Liver (tissue), 3 donors: ENCODE measurements around the gene SLA2.

ENCODE experiments used
- CTCF ChIP-seq: fragments of 150-350 bp; IDR thresholded peaks from 2 replicates; pipeline ENCODE4 v1.5.1; 2017; ENCODE audit warnings: improper control_type of control experiment, low read depth, low read length; ENCODE audit not compliant: missing input control
- GABPA ChIP-seq, 2 donors: IDR thresholded peaks in 1 of 2; conservative IDR thresholded peaks in 1 of 2; 2 replicates each; pipeline ENCODE4 v1.6.1; 2016; ENCODE audit warnings: antibody characterized with exemption in 2 of 2, mild to moderate bottlenecking in 1 of 2, moderate library complexity in 1 of 2
- RAD21 ChIP-seq, 2 donors: IDR thresholded peaks; 2 replicates each; pipeline ENCODE4 v1.6.1; 2016; ENCODE audit warnings: antibody characterized with exemption in 2 of 2, mild to moderate bottlenecking in 2 of 2
- REST ChIP-seq: IDR thresholded peaks from 2 replicates; pipeline ENCODE4 v1.6.1; 2016; ENCODE audit warnings: antibody characterized with exemption, mild to moderate bottlenecking
- SP1 ChIP-seq: IDR thresholded peaks from 2 replicates; pipeline ENCODE4 v1.6.1; 2018; ENCODE audit warnings: antibody characterized with exemption, mild to moderate bottlenecking
- TAF1 ChIP-seq: conservative IDR thresholded peaks from 2 replicates; pipeline ENCODE4 v1.6.1; 2016; ENCODE audit warnings: antibody characterized with exemption, mild to moderate bottlenecking
- donor health status: healthy.
- donor health status: healthy.

- no peak for TF ChIP-seq CTCF
- TF ChIP-seq GABPA (IDR thresholded peaks at IDR 0.05 in 1 of 2, conservative IDR thresholded peaks at IDR 0.05 in 1 of 2), result no peak
- no peak for TF ChIP-seq SP1
- TF ChIP-seq RAD21 (IDR thresholded peaks at IDR 0.05), result no peak
- no peak for TF ChIP-seq REST
- TF ChIP-seq TAF1, result no peak
Measured at GRCh38 chr20:36670665-36671357, 24.8 kb upstream of the SLA2 start.
